Neutrophil (primary cell): ENCODE data around the gene PER2.

Source experiments
- H3K27ac ChIP-seq: fragments of 200-600 bp; sonication (generic); 2 replicates; pipeline ENCODE4 v1.5.1; 2016; ENCODE audit warnings: mild to moderate bottlenecking, moderate library complexity
- H3K27me3 ChIP-seq: fragments of 200-600 bp; sonication (generic); 2 replicates; pipeline ENCODE4 v1.6.0; 2016; ENCODE audit warnings: mild to moderate bottlenecking
- H3K36me3 ChIP-seq: fragments of 200-600 bp; sonication (generic); 2 replicates; pipeline ENCODE4 v1.5.1; 2017
- H3K4me1 ChIP-seq, 2 experiments: fragments of 200-600 bp in 1 of 2; sonication (generic) in 1 of 2; 1 replicate in 1 of 2; 2 replicates in 1 of 2; pipeline versions ENCODE4 v1.5.1 to v1.6.1; 2013 to 2016; ENCODE audit warnings: low read depth in 1 of 2, low read length in 1 of 2, mild to moderate bottlenecking in 1 of 2, moderate library complexity in 1 of 2; ENCODE audit not compliant: control insufficient read depth in 1 of 2, insufficient read depth in 1 of 2
- H3K4me3 ChIP-seq, 2 experiments: fragments of 200-600 bp in 1 of 2; sonication (generic) in 1 of 2; 1 replicate in 1 of 2; 2 replicates in 1 of 2; pipeline ENCODE4 v1.5.1; 2013 to 2016; ENCODE audit warnings: low read depth in 1 of 2, low read length in 1 of 2, mild to moderate bottlenecking in 1 of 2, moderate library complexity in 1 of 2
- H3K9me3 ChIP-seq: fragments of 200-600 bp; sonication (generic); 2 replicates; pipeline ENCODE4 v1.5.1; 2016
- TF ChIP-seq, protein P1 (sequence below): fragments of 200-600 bp; sonication (generic); IDR thresholded peaks from 2 replicates; pipeline ENCODE4 v1.5.1; 2016; ENCODE audit warnings: antibody characterized with exemption

The PER2 gene

DNA sequence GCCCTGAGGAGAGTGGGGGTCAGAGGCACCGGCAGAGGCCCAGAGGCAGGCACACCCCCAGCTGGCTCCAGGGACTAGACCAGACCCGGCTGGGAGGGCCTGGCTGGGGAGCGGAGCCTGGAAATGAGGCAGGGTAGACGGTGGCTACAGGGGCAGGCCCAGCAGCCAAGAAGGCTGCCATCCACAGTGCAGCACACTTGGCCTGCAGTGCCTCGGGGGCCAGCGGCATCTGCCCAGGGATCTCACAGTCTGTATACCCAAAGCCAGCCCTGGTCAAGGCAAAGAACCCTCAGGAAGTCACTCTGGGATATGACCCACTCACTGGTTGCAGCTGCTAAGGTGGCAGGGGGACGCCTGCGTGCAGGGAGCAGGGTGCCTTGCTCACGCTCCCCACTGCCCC lies 17.8 kb downstream of the PER2 start:
- Histone ChIP-seq H3K27ac (no peak overlapping the region), H3K27me3 (no peaks in the 10 kb centered on the region), H3K4me1 (peaks cover 28 to 36% of the 10 kb centered on the region in 2 experiments), H3K9me3 (no peaks in the 10 kb centered on the region), H3K4me3 (no peak overlapping the region), H3K36me3 (peaks cover 17% of the 10 kb centered on the region)
- TF ChIP-seq, protein P1, sequence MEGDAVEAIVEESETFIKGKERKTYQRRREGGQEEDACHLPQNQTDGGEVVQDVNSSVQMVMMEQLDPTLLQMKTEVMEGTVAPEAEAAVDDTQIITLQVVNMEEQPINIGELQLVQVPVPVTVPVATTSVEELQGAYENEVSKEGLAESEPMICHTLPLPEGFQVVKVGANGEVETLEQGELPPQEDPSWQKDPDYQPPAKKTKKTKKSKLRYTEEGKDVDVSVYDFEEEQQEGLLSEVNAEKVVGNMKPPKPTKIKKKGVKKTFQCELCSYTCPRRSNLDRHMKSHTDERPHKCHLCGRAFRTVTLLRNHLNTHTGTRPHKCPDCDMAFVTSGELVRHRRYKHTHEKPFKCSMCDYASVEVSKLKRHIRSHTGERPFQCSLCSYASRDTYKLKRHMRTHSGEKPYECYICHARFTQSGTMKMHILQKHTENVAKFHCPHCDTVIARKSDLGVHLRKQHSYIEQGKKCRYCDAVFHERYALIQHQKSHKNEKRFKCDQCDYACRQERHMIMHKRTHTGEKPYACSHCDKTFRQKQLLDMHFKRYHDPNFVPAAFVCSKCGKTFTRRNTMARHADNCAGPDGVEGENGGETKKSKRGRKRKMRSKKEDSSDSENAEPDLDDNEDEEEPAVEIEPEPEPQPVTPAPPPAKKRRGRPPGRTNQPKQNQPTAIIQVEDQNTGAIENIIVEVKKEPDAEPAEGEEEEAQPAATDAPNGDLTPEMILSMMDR: no peak

DNA sequence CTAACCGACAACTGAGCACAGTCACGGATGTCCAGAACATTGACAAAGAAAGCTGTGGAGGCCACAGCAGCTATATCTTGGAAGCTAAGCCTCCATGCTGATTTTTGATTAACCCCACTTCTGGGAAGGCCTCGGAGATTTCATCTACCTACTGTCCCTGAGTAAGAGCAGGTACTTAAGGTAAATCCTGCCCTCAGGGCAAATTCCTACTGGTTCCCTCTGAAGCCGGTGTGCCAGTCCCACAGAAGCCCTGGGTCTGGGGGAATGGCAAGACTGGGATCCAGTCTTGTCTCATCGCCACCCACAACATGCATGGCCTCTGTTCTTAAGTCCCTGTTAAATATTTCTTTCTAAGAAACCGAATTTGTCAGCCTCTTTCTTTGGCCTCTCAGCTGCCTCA lies 18.7 kb downstream of the PER2 start:
- TF ChIP-seq, protein P1: no peak
- H3K4me1 ChIP-seq: peaks cover 34 to 43% of the 10 kb centered on the region in 2 experiments
- peaks cover 17% of the 10 kb centered on the region for H3K36me3 ChIP-seq
- no peaks in the 10 kb centered on the region for H3K27me3 ChIP-seq
- H3K9me3 ChIP-seq: no peaks in the 10 kb centered on the region
- no peak overlapping the region for H3K27ac ChIP-seq
- H3K4me3 ChIP-seq: no peak overlapping the region

DNA sequence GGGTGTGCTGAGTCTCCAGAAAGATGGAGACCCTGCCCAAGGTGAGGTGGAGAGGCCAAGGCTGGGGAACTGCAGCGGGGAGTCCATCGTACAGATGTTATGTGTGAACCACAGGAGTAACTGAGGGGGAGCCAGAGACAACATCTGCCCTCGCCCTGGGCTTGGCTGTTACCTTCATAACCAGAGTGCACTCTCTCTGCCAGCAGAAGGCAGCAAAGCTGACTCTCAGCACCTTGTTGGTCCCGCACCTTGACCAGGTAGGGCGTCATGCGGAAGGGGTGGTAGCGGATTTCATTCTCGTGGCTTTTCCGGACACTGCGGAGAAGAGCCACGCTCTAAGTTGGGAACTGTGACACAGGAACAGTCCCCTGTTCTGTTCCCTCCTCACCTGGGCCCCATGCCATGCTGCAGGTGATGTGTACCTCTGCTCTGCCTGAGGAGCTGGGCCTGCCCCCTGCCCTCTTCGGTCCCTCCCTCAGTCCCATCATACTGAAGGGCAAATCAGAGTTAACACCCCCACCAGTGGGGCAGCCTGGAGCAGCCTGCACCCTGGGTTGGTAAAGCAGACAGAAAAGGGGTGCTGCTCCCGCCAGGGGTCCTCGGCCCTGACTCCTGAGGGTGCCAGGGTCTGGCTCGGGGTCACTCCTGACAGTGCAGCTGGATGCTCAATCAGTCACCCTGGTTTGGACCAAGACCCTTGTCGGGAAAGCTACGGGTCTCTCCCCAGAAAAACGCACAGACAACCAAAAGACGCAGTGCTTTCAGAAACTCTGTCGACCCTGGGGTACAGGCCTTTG lies 20.3 kb downstream of the PER2 start:
- TF ChIP-seq, protein P1: no peak
- peaks cover 17% of the 10 kb centered on the region for H3K36me3 ChIP-seq

DNA sequence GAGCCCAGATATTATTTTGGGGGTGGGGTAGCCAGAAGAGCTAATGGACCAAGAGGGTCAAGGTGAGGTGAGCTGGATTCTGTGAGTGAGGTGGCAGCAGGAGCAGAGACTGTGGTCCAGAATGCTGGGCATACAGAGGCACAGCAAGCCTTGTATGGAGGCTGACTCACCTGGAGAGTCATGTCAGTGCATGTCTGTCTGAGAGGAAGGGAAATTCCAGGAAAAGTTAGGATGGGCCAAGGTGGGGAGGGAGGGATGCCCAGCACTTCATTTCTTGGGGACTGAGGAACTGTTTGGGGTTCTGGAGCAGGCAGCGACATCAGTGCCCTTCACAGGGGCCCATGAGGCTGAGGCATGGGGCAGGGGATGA lies 21.1 kb downstream of the PER2 start:
- no peaks in the 10 kb centered on the region for H3K27me3 ChIP-seq
- peaks cover 30 to 37% of the 10 kb centered on the region in 2 experiments for H3K4me1 ChIP-seq
- TF ChIP-seq, protein P1: no peak
- H3K27ac ChIP-seq: no peak overlapping the region
- peaks cover 17% of the 10 kb centered on the region for H3K36me3 ChIP-seq
- no peak overlapping the region for H3K4me3 ChIP-seq
- no peaks in the 10 kb centered on the region for H3K9me3 ChIP-seq

More for the DNA sequence above, 20.3 kb downstream of the PER2 start:
- H3K4me1 ChIP-seq: peaks cover 36 to 44% of the 10 kb centered on the region in 2 experiments
- H3K27me3 ChIP-seq: no peaks in the 10 kb centered on the region
- no peak overlapping the region for H3K4me3 ChIP-seq
- no peaks in the 10 kb centered on the region for H3K9me3 ChIP-seq
- H3K27ac ChIP-seq: no peak overlapping the region

DNA sequence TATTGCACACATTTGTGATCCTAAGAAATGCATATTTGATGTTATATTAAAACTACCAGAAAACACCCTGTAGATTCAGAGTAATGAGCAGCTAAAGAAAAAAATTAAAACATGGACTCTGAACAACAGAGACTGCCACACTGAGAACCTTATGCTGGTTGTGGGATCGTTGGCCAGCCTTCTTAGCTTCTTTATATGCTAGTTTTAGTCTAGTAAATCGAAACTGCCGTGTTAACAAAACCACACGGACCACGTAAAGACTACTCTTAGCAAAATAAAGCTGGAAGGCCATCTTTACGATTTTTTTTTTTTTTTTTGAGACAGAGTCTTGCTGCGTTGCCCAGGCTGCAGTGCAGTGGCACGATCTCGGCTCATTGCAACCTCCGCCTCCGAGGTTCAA lies 22.8 kb downstream of the PER2 start:
- no peaks in the 10 kb centered on the region for H3K27me3 ChIP-seq
- H3K27ac ChIP-seq: no peak overlapping the region
- no peak overlapping the region for H3K4me3 ChIP-seq
- no peaks in the 10 kb centered on the region for H3K9me3 ChIP-seq
- peaks cover 29% of the 10 kb centered on the region for H3K36me3 ChIP-seq
- TF ChIP-seq, protein P1: no peak
- H3K4me1 ChIP-seq: peaks cover 26 to 33% of the 10 kb centered on the region in 2 experiments
